ENCODE results near the gene LDLRAD4.

Gene LDLRAD4

DNA sequence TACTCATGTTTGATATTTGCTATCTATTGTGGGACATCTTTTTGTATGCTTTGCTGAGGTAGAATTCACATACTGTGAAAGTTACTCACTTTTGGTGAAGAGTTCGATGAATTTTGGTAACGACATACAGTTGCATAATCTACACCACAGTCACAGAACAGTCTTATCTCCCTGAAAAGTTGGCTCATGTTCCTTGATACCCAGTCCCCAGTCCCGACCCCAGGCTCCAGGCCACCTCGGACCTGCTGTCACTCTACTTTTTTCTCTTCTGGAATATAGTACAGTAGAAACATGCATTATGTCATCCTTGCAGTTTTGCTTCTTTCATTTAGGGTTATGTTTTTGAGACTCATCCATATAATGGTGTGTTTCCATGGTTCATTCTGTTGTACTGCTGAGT, 316.1 kb downstream of the LDLRAD4 start:
- Histone ChIP-seq H3K9ac (ENCODE audit: insufficient read length) (no peak overlapping the region), H3K9me3 (ENCODE audit: low read depth, low read length) (no peaks in the 10 kb centered on the region), H3K36me3 (ENCODE audit: insufficient read depth, low read length) (no peaks in the 10 kb centered on the region), H3K4me3 (no peak overlapping the region), H3K27ac (no peak overlapping the region)
- no peak for TF ChIP-seq POLR2AphosphoS5 (IDR thresholded peaks at IDR 0.05; ENCODE audit: borderline replicate concordance, low read depth, low read length)
- TF ChIP-seq EZH2 (IDR thresholded peaks at IDR 0.05) = no peak
- TF ChIP-seq FOXP2 (optimal IDR thresholded peaks at IDR 0.05; ENCODE audit: control extremely low read depth, extremely low read length, insufficient read depth) = no peak
- no peak for DNase-seq (ENCODE audit: low read depth, low spot score)

DNA sequence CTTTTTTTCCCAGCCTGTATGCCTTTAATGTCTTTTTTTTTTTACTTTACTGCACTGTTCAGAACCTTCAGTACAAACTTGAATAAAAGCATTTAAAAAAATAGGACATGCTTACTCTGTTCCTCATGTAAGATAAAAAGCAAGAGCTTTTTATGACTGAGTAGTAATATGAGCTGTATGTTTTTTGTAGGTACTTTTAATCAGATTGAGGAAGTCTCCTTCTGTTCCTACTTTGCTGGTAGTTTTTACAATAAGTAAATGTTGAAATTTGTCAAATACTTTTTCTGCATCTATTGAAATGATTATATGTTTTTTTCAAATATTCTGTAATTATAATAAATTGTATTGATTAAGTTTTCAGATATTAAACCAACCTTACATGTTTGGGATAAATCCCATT, 318.0 kb downstream of the LDLRAD4 start:
- Histone ChIP-seq H3K9ac (ENCODE audit: insufficient read length) (no peak overlapping the region), H3K36me3 (ENCODE audit: insufficient read depth, low read length) (no peaks in the 10 kb centered on the region), H3K9me3 (ENCODE audit: low read depth, low read length) (no peaks in the 10 kb centered on the region), H3K4me3 (no peak overlapping the region), H3K27ac (no peak overlapping the region)
- no peak for DNase-seq (ENCODE audit: low read depth, low spot score)
- no peak for TF ChIP-seq POLR2AphosphoS5 (IDR thresholded peaks at IDR 0.05; ENCODE audit: borderline replicate concordance, low read depth, low read length)
- TF ChIP-seq FOXP2 (optimal IDR thresholded peaks at IDR 0.05; ENCODE audit: control extremely low read depth, extremely low read length, insufficient read depth) = no peak
- TF ChIP-seq EZH2 (IDR thresholded peaks at IDR 0.05) = no peak

DNA sequence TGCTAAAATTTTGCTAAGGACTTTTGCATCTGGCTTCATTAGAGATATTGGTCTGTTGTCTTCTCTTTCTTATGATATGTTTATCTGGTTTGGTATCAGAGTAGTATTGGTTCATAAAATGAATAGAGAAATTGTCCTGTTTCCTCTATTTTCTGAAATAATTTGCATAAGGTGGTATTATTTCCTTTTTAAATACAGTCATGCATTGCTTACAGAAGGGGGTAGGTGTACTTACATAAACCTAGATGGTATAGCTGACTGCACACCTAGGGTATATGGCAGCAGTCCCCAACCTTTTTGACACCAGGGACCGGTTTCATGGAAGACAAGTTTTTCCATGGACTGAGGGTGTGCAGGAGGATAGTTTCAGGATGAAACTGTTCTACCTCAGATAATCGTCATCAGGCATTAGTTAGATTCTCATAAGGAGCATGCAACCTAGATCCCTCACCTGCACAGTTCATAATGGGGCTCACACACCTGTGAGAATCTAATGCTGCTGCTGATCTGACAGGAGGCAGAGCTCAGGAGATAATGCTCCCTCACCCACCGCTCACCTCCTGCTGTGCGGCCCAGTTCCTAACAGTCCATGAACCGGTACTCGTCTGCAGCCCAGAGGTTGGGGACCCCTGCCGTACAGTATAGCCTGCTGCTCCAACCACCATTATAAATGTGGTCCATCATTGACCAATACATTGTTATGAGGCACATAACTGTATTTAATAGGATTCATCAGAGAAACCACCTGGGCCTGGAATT, 318.6 kb downstream of the LDLRAD4 start:
- no peak overlapping the region for H3K27ac ChIP-seq
- TF ChIP-seq EZH2 (IDR thresholded peaks at IDR 0.05) = no peak
- TF ChIP-seq POLR2AphosphoS5 (IDR thresholded peaks at IDR 0.05; ENCODE audit: borderline replicate concordance, low read depth, low read length) = no peak
- TF ChIP-seq FOXP2 (optimal IDR thresholded peaks at IDR 0.05; ENCODE audit: control extremely low read depth, extremely low read length, insufficient read depth) = no peak
- H3K9me3 ChIP-seq (ENCODE audit: low read depth, low read length) = no peaks in the 10 kb centered on the region
- no peaks in the 10 kb centered on the region for H3K36me3 ChIP-seq (ENCODE audit: insufficient read depth, low read length)
- no peak overlapping the region for H3K4me3 ChIP-seq
- H3K9ac ChIP-seq (ENCODE audit: insufficient read length) = no peak overlapping the region
- no peak for DNase-seq (ENCODE audit: low read depth, low spot score)

DNA sequence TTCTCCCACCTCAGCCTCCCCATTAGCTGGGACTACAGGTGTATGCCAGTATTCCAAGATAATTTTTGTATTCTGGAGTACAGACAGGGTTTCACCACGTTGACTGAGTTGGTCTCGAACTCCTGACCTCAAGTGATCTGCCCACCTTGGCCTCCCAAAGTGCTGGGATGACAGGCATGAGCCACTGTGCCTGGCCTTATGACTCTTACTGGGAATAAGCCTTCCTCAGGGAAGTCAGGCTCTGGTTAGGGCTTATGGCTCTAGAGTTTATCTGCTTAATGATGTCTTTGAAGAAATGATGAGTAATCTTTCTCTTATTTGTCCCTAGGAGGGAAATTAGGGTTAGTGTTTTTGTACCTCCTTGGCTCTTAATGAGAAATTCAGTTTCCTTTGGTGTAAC, 320.1 kb downstream of the LDLRAD4 start:
- Histone ChIP-seq H3K27ac (peak overlapping the region; percentile 9; the same call in 1 of the 2 replicates), H3K9me3 (ENCODE audit: low read depth, low read length) (no peaks in the 10 kb centered on the region), H3K36me3 (ENCODE audit: insufficient read depth, low read length) (no peaks in the 10 kb centered on the region), H3K4me3 (no peak overlapping the region), H3K9ac (ENCODE audit: insufficient read length) (no peak overlapping the region)
- DNase-seq (ENCODE audit: low read depth, low spot score) = no peak
- no peak for TF ChIP-seq EZH2 (IDR thresholded peaks at IDR 0.05)
- TF ChIP-seq FOXP2 (optimal IDR thresholded peaks at IDR 0.05; ENCODE audit: control extremely low read depth, extremely low read length, insufficient read depth) = no peak
- no peak for TF ChIP-seq POLR2AphosphoS5 (IDR thresholded peaks at IDR 0.05; ENCODE audit: borderline replicate concordance, low read depth, low read length)

DNA sequence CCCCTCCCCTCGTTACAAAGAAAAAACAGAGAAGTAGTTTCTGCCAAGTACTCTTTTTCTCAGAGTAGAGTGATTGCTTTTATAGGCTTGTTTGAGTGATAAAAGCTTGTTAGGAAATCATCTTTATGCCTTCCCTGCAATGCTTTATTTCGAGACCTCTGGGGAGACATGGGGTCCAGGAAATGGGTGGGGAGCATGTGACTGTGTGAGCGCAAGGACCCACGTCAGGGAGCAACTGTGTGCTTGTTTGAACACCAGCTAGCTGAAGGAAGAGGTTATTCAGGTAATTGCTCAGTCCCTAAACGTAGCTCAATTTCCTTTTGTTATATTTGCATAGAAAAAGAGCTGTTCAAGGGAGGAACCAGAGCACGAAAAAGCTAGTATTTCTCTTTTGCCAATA, 320.5 kb downstream of the LDLRAD4 start:
- no peak for DNase-seq (ENCODE audit: low read depth, low spot score)
- Histone ChIP-seq H3K36me3 (ENCODE audit: insufficient read depth, low read length) (no peaks in the 10 kb centered on the region), H3K9me3 (ENCODE audit: low read depth, low read length) (no peaks in the 10 kb centered on the region), H3K4me3 (no peak overlapping the region), H3K9ac (ENCODE audit: insufficient read length) (no peak overlapping the region), H3K27ac (peak overlapping the region; percentile 9; the same call in 1 of the 2 replicates)
- TF ChIP-seq FOXP2 (optimal IDR thresholded peaks at IDR 0.05; ENCODE audit: control extremely low read depth, extremely low read length, insufficient read depth) = no peak
- TF ChIP-seq POLR2AphosphoS5 (IDR thresholded peaks at IDR 0.05; ENCODE audit: borderline replicate concordance, low read depth, low read length) = no peak
- TF ChIP-seq EZH2 (IDR thresholded peaks at IDR 0.05) = no peak

DNA sequence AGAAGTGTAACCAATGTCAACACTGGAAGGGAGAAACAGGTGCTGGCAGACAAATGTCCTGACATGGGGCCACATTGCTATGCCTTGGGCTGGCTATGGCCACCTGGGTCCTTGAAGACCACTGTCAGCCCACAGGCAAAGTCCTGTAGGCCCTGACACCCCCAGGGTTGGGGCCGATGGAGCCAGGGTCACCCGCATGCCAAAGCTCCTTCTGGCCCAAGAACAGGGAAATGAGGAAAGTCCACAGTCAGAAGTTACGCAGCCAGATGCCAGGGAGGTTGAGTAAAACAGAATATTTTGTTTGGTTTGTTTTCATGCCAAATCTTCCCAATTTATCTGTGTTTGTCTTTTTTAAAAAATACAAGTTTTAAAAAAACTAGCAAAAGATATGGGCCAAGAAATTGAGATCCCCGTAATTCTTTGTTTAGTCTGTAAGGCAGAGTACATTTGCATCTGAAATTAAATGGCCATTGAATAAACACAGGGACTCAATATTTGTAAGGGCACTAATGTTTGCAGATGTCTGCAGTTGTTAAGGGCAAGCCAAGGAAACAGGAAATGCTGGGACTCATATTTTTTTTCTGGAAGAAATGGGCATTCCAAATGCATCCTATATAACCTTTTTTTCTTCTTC, 321.4 kb downstream of the LDLRAD4 start:
- no peak for DNase-seq (ENCODE audit: low read depth, low spot score)
- Histone ChIP-seq H3K36me3 (ENCODE audit: insufficient read depth, low read length) (no peaks in the 10 kb centered on the region), H3K4me3 (no peak overlapping the region), H3K27ac (no peak overlapping the region), H3K9ac (ENCODE audit: insufficient read length) (no peak overlapping the region), H3K9me3 (ENCODE audit: low read depth, low read length) (no peaks in the 10 kb centered on the region)
- TF ChIP-seq FOXP2 (optimal IDR thresholded peaks at IDR 0.05; ENCODE audit: control extremely low read depth, extremely low read length, insufficient read depth) = no peak

DNA sequence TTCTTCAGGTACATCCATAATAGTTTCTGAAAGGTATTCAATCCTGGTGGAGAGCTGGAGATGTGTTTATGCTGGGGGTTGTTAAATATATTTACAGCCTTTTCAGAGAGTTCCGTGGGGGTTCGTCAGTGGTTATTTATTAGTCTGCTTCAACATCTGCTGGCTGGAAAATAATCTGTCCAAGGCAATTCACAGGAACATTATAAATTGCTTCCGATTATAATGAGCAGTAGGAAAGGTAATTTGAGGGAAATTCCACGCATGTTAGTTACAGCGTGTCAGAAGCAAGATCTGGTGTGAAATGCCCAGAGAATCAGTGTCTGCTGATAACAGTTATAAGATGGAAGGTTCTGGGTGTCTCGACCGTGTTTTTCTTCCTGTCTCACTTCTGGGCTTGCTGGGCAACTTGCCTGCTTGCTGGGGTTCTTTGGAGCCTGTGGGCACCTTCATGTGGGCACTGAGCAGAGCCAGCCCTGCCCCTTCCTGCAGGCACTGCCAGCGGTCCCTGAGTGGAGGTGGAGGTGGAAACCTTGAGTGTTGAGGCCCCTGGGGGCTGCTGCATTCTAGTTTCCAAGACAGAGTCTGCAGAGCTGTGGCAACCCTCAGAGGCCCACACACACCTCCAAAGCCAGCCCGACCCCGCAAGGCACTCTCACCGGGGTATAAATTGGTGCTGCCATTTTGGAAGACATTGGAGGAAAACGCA, 322.1 kb downstream of the LDLRAD4 start:
- Histone ChIP-seq H3K9ac (ENCODE audit: insufficient read length) (no peak overlapping the region), H3K9me3 (ENCODE audit: low read depth, low read length) (no peaks in the 10 kb centered on the region), H3K27ac (no peak overlapping the region), H3K4me3 (no peak overlapping the region), H3K36me3 (ENCODE audit: insufficient read depth, low read length) (no peaks in the 10 kb centered on the region)
- no peak for TF ChIP-seq FOXP2 (optimal IDR thresholded peaks at IDR 0.05; ENCODE audit: control extremely low read depth, extremely low read length, insufficient read depth)
- no peak for TF ChIP-seq POLR2AphosphoS5 (IDR thresholded peaks at IDR 0.05; ENCODE audit: borderline replicate concordance, low read depth, low read length)
- no peak for TF ChIP-seq EZH2 (IDR thresholded peaks at IDR 0.05)
- DNase-seq (ENCODE audit: low read depth, low spot score) = no peak

Measured in SK-N-MC (cell line).